HG02938 (cell line): ENCODE results near the gene ZNF507.
"Not testable (repeated sequence)": the region's sequence is repeated elsewhere in the genome, so short reads cannot be mapped to it uniquely, and the experiment has no call there.

Experiments
- ATAC-seq: cut with Tn5 transposase; IDR thresholded peaks from one replicate; pipeline ENCODE4 v1.9.1; 2021; ENCODE audit warnings: mild to moderate bottlenecking, moderate library complexity; ENCODE audit not compliant: unreplicated experiment

Gene ZNF507

DNA sequence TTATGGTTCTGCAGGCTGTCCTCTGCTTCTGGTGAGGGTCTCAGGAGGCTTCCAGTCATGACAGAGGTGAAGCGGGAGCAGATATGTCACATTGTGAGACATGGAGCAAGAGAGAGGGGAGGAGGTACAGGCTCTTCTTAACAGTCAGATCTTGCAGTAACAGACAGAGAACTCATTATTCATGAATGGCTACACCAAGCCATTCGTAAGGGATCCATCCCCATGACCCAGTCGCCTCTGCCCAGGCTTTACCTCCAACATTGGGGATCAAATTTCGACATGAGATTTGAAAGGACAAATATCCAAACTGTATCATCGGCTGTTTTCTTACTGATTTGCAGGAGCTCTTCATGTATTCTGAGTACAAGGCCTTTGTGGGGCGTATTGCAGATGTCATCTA lies 21.7 kb downstream of the ZNF507 start:
- ATAC-seq, result no peak

DNA sequence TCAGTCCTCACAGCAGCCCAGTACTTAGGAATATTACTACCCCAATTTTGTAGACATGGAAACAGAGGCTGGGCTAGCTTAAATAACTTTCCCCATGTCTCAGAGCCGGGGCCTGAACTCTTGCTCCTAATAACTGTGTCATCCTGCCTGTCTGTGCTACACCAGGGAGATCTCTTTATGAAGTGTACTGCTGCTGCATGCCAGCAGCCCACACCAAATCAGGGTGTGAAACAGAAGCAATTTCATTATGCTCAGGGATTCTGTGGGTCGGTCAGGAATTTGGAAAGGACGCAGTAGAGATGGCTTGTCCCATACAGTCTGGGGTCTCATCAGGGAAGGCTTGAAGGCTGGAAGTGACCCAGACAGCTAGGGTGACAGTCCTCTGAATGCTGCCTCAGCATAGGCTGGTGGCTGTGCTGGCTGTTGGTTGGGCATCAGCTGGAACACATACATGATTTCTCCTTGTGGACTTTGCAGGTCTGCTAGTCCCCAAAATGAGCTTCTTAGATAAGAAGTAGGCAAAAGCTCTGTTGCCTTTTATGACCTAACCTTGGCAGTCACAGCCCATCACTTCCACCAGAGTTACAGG lies 22.6 kb downstream of the ZNF507 start:
- ATAC-seq, result no peak

DNA sequence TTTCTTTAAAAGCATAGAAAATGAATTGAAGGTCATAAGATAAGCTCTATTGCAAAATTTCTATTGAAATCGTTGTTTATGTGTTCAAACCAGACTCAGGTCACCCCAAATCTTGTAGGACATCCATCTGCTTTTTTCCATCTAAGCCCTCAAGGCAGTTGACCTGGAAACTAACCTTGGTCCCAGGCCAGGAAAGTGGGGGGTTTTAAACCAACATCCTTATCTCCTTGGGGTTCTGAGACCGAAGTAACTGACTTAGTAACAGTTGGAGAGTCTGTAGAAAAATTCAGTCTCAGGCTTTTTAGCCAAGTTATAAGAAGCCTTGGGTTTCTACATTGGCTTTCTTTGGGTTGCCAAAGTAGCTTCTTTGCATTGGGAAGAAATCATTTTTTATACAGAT lies 23.4 kb downstream of the ZNF507 start:
- no peak for ATAC-seq

DNA sequence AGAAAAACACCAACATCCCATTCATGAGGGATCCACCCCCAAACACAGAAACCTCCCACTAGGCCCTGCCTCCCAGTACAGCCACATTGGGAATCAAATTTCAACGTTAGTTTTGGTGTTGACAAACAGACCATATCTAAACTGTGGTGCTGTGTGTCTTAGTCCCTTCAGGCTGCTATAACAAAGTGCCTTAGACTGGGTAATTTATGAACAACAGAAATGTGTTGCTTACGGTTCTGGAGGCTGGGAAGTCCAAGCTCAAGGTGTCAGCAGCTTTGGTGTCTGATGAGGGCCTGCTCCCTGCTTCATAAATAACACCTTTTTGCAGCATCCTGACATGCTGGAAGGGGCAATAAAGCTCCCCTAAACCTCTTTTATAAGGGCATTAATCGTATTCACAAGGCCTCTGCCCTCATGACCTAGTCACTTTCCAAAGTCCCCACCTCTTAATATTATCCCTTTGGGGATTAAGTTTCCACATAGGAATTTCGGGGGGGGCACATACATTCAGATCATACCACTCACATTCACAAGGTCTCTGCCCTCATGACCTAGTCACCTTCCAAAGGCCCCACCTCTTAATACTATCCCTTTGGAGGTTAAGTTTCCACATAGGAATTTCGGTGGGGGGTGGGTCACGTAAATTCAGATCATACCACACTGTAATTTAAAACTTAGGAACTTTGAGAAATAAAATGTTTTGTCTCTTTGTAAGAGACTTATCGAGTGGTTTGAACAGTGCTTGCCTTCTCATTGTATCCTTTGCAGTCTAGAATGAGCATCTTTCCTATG lies 27.5 kb downstream of the ZNF507 start:
- no peak for ATAC-seq

DNA sequence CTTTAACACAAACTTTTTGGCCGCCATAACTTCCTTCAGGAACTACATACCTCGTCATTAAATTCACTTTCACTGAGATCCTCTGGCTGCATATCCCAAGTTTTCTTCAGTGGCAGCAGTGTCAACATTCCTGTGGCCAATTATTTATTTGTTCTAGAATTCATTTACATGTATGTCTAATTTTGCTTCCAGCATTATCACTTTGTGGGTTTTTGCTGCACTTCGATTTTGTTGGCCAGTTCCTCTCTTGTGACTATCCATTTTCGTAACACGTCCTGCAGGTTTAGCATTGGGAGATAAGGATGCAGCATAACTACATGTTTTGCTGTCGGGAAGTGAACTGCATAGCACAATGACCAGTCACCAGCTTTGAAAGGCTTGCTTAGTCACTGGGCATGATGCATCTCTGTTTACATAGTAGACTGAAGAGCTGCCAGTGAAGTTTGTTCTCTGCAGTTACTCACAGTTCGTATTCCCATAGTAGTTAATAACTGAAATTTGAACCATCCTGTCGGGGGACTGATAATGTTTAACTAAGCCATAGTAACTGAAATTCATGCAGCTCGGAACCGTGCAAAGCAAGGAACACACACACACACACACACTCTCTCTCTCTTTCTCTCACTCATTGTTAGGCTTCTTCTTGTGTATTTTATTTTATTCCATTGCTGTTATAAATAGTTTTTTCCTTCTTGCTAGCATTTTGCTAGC lies 28.3 kb downstream of the ZNF507 start:
- no peak for ATAC-seq

DNA sequence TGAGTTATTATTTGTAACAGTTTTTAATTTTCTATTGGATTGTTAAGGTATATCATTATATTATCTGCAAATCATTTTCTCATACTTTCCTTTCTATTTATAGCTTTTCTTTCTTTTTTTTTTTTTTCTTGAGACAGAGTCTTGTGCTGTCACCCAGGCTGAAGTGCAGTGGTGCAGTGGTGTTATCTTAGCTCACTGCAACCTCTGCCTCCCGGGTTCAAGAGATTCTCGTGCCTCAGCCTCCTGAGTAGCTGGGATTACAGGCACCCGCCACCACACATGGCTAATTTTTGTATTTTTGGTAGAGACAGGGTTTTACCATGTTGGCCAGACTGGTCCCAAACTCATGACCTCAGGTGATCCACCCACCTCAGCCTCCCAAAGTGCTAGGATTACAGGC lies 29.0 kb downstream of the ZNF507 start:
- ATAC-seq, result not testable (repeated sequence)

DNA sequence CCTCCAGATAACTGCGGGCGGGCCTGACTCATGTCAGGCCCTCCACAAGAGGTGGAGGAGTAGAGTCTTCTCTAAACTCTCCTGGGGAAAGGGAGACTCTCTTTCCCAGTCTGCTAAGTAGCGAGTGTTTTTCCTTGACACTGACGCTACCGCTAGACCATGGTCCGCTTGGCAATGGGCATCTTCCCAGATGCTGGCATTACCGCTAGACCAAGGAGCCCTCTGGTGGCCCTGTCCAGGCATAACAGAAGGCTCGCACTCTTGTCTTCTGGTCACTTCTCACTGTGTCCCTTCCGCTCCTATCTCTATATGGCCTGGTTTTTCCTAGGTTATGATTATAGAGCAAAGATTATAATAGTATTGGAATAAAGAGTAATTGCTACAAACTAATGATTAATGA lies 31.7 kb downstream of the ZNF507 start:
- not testable (repeated sequence) for ATAC-seq

DNA sequence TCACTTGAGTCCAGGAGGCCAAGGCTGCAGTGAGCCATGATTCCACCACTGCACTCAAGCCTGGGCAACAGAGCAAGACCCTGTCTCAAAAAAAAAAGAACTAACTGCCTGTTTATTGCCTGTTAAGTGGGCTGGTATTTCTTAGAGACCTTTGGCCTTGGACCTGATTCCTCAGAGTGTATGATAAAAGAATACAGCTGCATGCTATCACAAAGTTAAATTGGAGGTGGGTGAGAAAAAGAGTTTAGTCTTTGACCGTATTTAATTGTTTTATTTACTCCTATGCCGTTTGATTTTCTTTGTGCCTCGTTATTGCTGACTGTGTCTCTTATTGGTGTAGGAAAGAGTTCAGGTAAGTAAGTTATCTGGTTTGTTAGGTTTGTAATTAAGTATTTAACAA lies 34.9 kb downstream of the ZNF507 start:
- ATAC-seq, result no peak

DNA sequence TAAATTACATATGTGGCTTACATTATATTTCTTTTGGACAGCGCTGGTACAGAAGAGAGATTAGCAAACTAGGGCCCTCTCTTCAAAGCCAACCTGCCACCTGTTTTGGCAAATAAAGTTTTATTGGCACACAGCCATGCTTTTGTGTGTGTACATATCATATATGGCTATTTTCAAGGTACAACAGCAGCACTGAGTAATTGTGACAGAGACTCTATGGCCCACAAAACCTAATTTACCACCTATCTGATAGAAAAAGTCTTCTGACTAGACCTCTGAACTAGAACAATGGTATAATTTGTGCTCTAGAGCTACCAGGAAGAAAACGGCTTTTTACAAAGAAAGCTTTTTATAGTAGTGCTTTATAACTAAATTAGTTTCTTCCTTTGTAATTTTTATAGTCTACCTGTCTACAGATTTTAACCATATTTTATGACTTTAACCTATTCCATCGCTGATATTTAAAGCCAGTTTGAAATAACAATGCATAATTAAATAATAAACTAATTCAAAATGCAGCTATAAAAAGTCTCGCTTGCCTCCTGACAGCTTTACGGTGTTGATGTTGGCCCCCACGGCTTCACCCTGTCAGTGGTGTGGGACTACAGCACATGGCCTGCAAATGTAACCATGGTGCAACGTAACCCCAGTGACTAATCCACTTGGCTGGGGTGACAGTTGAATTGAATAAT lies 42.4 kb downstream of the ZNF507 start:
- no peak for ATAC-seq

DNA sequence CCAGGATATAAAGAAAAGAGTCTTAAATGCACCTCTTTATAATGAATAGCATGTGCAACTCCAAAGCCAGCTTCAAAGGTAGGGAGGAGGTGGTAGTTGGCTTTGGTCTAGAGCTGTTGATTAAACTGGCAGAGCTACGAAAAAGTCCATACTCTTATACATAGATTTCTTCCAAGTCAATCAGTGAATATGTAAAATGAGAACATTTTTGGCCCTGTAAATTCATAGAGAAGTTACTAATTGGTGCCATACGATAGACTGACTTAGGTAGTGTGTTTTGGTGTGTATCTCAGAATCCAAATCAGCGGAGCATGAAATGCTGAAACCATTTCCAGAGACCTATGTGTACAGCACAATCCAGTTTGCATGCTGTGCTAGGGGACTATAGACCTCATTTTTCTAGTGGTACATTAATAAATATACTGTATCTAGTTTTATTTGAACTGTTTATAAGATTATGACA lies 43.0 kb downstream of the ZNF507 start:
- ATAC-seq, result no peak

DNA sequence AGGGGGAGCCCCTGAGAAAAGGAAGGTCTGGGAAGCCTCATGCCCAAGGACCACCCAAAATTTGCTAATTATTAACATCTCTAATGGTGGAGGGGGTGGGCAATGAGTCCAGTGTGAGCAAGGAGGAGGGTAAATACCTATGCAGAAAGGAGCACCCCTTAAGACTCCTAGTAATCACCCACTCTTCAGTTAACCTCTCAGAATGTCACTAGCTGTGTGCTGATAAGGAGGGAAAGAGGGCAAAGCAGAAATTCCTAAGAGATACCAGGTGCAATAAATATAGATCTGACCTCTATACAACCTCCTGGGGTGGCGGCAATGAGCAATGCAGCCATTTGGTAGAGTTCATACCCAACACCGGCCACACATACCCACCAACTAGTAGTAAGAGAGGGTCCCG lies 47.5 kb downstream of the ZNF507 start:
- ATAC-seq, result no peak

DNA sequence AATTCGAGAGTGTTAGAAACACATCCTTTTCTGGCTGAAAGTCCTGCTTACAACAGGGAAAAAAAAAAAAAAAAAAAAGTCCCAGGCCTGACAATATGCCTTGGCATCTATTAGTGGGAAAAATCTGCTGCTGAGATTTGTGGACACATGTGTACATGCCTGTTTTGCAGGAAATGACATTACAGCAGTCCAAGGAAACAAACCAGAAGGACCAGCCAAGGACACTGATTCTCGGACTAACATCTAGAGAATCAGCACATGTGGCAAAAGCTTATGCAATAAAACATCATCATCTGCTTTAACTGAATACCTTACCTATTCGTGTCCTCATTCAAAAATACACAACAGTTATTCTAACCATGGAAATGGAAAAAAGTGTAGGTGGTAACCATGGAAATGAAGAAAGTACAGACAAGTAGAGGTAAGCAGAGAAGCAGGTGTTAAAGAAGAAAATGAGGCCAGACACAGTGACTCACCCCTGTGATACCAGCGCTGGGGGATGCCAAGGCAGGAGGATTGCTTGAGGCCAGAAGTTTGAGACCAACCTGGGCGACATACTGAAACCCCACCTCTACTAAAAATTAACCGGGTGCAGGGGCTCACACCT lies 50.7 kb downstream of the ZNF507 start:
- no peak for ATAC-seq

DNA sequence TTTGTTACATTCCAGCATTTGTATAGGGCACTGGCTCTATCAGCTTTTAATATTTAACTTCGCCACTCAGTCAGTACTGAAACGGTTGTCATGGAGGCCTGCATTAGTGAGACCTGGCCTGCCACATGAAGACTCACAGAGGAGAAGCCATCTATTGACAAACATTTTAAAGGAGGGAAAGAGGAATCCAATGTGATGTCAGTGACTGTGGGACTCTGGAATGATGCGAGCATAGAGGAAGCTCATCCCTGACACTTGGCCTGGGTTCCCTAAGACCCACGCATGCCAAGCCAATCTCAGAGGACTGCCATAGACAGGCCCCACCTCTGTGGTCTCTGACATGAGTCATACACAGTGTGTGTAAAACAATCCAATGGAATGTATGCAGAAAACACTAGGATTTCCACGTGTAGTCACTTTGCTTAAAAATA lies 52.3 kb downstream of the ZNF507 start:
- ATAC-seq, result no peak

DNA sequence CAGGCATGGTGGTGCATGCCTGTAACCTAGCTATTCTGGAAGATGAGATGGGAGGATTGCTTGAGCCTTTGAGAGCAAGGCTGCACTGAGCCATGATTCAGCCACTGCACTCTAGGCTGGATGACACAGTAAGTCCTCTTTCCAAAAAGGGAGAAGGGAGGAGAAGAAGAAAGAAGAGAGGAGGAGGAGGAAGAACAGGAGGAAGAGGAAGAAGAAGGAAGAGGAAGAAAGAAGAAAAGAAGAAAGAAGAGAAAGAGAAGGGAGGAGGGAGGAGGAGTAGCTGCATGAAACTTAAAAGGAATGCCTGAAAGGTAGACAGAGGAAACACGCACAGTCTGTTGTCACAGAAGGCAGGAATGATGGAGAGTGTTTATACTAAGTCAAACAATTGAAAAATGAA lies 56.6 kb downstream of the ZNF507 start:
- ATAC-seq, result no peak

DNA sequence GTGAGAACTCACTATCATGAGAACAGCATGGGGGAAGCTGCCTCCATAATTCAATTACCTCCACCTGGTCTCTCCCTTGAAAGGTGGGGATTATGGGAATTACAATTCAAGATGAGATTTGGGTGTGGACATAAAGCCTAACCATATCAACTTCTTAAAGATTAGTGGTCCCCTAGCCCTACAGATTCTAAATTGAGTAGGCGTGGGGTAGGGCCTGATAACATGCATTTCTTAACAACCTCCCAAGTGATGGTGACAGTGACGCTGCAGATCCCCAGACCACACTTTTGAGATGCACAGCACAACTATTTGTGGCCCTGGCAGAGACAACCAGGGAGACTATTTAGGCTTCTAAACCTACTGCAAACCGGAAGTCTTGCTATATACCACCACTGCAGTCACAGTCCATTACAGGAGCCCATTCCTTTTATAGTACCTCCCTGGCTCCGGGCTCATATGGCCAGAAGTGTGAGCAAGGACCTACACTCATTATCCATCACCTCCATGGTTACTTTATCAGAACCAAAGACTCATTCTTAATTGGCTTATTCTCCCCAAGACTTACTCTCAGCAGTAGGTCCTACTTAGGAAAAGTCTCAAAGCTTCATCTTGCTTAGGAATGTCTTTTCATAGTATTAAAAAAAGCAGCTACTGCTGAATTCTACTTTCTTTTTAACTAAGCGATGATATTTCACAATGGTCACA lies 58.0 kb downstream of the ZNF507 start:
- ATAC-seq, result no peak

DNA sequence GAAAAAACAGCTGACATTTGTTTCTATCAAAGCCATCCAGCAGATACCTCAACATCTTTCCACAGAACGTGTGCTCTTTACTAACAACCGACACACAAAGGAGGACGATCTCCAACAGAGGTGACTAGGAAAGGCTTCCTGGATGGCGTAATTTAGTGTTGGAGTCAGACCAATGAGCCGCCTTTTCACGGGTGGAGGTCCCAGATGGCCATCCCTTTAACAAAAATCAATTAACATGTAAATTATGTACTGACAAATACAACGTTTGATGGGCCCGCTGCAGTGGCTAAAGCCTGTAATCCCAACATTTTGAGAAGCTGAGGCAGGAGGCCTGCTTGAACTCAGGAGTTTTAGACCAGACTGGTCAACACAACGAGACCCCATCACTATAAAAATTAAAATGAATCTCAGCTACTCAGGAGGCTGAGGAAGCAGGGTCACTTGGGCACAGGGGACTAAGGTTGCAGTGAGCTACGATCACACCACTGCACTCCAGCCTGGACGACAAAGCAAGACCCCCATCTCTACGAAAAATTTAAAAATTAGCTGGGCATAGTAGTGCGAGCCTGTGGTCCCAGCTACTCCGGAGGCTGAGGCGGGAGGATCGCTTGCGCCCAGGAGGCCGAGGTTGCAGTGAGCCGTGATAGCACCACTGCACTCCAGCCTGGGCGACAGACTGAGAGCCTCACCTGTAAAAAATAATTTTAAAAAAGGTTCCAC lies 59.0 kb downstream of the ZNF507 start:
- ATAC-seq, result no peak

DNA sequence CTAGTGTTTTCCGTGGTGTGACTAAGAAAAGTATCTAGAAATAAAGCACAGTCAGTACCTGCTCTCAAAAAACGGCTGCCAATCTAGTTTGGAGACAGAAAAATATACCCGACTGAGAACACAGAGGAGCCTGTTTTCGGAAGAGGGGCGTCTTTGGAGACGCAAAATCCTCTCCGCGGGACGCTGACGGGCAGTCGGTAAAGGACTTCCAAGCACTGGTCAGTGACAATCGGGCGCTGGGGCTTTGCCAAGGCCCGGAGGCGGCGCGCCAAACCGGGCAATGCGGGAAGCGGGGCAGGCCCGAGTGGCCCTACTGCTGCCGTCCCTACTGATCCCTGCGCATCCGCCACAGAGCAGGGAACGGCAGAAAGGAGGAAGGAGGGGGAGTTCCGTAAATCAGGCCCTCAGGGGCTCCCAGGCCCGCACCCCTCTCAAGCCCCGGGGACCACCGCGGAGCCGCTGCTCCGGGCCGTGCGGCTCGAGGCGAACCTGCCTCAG lies 59.6 kb downstream of the ZNF507 start:
- ATAC-seq, result peak; percentile 6

DNA sequence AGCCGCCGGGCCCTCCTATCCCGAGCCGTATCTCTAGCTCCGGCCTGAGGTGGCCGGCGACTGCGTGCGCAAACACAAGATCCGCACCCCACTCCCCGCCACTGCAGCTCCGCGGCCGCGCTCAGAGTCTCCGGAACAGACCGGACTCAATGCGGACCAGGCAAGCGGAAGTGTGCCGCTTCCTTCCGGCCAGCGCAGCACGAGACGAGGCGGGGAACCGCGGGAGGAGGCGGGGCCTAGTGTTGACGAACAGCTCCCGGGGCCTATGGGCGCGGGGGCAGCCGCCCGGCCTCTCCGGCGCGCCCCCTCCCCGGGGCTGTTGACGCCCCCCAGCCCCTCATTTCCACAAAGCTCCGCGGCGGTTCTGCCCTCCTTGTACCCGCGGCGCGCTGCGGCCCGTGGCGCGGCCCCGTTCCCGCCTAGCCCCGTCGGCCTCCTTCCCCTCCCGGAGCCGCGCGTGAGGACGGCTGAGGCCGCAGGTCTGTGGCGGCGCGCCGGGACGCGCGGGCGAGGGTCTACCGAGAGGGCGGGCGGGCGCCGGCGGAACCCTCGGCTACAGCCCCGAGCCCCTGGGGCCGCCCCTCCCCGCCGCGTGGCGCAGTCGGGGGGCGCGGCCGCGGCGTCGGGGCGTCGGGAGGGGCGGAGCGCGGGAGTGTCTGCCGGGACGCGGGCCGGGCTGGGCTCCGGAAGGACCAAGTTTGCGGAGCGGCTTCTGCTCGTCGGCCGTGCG lies 60.2 kb downstream of the ZNF507 start, which contains the start of gene DPY19L3:
TSS of gene DPY19L3 (plus strand) at position 340 of the 730 bp plus-strand sequence. CDS start 2,484 bp downstream, outside the sequence.
- ATAC-seq, result peak; percentile 96
